ENCODE measurements around the gene TAF5L. TPM values are rescaled to one million over a fixed set of nuclear protein-coding genes. Genes with fewer than 3 reads are reported as not detected.

Gene TAF5L
- total and polyA plus RNA-seq, 2 of the 13 experiments (the other 11 are each of a cell fraction or from before 2014, with no cell fraction given) = 10.8 to 18.2 TPM

DNA sequence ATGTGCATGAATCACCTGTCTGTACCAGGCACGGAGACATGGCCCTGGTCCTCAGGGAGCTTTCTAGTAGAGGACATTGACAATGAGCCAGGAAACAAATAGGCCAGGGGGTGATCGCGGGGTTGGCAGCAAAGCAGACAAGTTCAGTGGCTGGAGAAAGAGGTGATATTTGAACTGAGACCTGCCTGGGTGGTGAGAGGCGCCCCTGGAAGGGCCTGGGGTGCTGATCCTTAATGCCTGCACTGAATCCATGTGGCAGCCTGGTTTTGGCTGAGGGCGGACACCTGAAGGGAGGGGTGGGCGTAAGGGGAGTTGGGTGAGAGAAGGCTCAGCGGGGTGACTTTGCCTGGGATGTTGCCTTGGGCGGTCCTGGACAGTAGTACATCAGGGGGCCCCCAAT, 36.0 kb upstream of the TAF5L start:
- no peak overlapping the region for H3K27ac ChIP-seq (ENCODE audit: extremely low read length, insufficient read depth, low read length)
- POLR2A ChIA-PET = no interaction called here
- no TSS peak for BruUV-seq (replicated peaks)

More for the DNA sequence above, 36.0 kb upstream of the TAF5L start:
- WGBS (ENCODE audit: low lambda C conversion rate) = 97% methylated on average over 8 of the region's 8 CpGs
- FAIRE-seq (no peak), ATAC-seq (no peak), DNase-seq (ENCODE audit: low spot score) (no peak)
- H3K4me1 ChIP-seq (ENCODE audit: insufficient read depth, low read length) = no peaks in the 10 kb centered on the region
- H3K36me3 ChIP-seq (replicated peaks in 1 of 2; ENCODE audit: control insufficient read depth in 1 of 2, insufficient read depth in 2 of 2, low read length in 2 of 2) = peaks cover 7 to 38% of the 10 kb centered on the region in 2 experiments
- no peaks in the 10 kb centered on the region for H3K9me3 ChIP-seq (ENCODE audit: low read length)
- H3K27me3 ChIP-seq (ENCODE audit: control insufficient read depth in 1 of 2, insufficient read depth in 2 of 2, low read length in 2 of 2) = no peaks in the 10 kb centered on the region
- intact Hi-C loops (cut with micrococcal nuclease; ENCODE audit: unreplicated experiment) (loop anchor here (1.0 kb wide), 1 partner anchor 648 kb away; no protein-coding TSS in a partner anchor), in situ Hi-C loops (cut with HindIII; ENCODE audit: extremely low pct_ligation_motif_present, low pct_unique_long_range_greater_than_20kb) (loop anchor here (5.0 kb wide), 1 partner anchor 650 kb away; no protein-coding TSS in a partner anchor)
- CTCF ChIA-PET (ENCODE audit: low intra/inter-chr PET ratio, low total read pairs) = interaction anchor here (2.2 kb wide), 1 partner anchor 649 kb away, joined by 14 read pairs; no protein-coding TSS in a partner anchor
- no peak overlapping the region for H3K4me2 ChIP-seq (ENCODE audit: low read depth, low read length)
- no peaks in the 10 kb centered on the region for H4K20me1 ChIP-seq (ENCODE audit: insufficient read depth, low read length)
- no peak overlapping the region for H3K4me3 ChIP-seq (replicated peaks in 1 of 3; ENCODE audit: insufficient read depth in 1 of 3, low read depth in 2 of 3, low read length in 3 of 3)
- no peaks in the 10 kb centered on the region for H3K79me2 ChIP-seq (ENCODE audit: insufficient read depth, low read length)
- no peak overlapping the region for H3K9ac ChIP-seq (ENCODE audit: insufficient read depth, low read depth, low read length)
- no peak overlapping the region for H2AFZ ChIP-seq (ENCODE audit: low read length)
- TF ChIP-seq AGO2 (optimal IDR thresholded peaks at IDR 0.05; ENCODE audit: low read depth, low read length) = peak; percentile 27
- TF ChIP-seq, protein P1, sequence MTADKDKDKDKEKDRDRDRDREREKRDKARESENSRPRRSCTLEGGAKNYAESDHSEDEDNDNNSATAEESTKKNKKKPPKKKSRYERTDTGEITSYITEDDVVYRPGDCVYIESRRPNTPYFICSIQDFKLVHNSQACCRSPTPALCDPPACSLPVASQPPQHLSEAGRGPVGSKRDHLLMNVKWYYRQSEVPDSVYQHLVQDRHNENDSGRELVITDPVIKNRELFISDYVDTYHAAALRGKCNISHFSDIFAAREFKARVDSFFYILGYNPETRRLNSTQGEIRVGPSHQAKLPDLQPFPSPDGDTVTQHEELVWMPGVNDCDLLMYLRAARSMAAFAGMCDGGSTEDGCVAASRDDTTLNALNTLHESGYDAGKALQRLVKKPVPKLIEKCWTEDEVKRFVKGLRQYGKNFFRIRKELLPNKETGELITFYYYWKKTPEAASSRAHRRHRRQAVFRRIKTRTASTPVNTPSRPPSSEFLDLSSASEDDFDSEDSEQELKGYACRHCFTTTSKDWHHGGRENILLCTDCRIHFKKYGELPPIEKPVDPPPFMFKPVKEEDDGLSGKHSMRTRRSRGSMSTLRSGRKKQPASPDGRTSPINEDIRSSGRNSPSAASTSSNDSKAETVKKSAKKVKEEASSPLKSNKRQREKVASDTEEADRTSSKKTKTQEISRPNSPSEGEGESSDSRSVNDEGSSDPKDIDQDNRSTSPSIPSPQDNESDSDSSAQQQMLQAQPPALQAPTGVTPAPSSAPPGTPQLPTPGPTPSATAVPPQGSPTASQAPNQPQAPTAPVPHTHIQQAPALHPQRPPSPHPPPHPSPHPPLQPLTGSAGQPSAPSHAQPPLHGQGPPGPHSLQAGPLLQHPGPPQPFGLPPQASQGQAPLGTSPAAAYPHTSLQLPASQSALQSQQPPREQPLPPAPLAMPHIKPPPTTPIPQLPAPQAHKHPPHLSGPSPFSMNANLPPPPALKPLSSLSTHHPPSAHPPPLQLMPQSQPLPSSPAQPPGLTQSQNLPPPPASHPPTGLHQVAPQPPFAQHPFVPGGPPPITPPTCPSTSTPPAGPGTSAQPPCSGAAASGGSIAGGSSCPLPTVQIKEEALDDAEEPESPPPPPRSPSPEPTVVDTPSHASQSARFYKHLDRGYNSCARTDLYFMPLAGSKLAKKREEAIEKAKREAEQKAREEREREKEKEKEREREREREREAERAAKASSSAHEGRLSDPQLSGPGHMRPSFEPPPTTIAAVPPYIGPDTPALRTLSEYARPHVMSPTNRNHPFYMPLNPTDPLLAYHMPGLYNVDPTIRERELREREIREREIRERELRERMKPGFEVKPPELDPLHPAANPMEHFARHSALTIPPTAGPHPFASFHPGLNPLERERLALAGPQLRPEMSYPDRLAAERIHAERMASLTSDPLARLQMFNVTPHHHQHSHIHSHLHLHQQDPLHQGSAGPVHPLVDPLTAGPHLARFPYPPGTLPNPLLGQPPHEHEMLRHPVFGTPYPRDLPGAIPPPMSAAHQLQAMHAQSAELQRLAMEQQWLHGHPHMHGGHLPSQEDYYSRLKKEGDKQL (CRISPR knock-in tag; IDR thresholded peaks at IDR 0.05; ENCODE audit: low read depth) = no peak
